Activated naive CD4-positive, alpha-beta T cell treated with anti-CD3 and anti-CD28 coated beads for 36 hours (primary cell): ENCODE data around the gene GID8. TPM values are rescaled to one million over a fixed set of nuclear protein-coding genes. Genes with fewer than 3 reads are reported as not detected.

Source experiments
- CTCF ChIA-PET: fragments of 350-600 bp; sonication (Branson Sonifier 250); formaldehyde crosslinking; loops from one replicate; lab custom pipeline; 2021; ENCODE audit warnings: antibody characterized with exemption; lab: Charles Lee
- DNase-seq: peaks from one replicate; pipeline ENCODE4 v3.0.0-alpha.2; 2020
- H3K27ac Mint-ChIP-seq: one replicate; pipeline ENCODE4 v1.8.0; 2021; ENCODE audit warnings: mild to moderate bottlenecking, mixed read lengths
- H3K27me3 Mint-ChIP-seq: one replicate; pipeline ENCODE4 v1.8.0; 2021; ENCODE audit warnings: low read depth, mixed read lengths
- H3K36me3 Mint-ChIP-seq: one replicate; pipeline ENCODE4 v1.8.0; 2021; ENCODE audit warnings: low read depth, mixed read lengths
- H3K4me1 Mint-ChIP-seq: one replicate; pipeline ENCODE4 v1.8.0; 2021; ENCODE audit warnings: low read depth, mixed read lengths
- H3K4me3 Mint-ChIP-seq: one replicate; pipeline ENCODE4 v1.8.0; 2021; ENCODE audit warnings: mild to moderate bottlenecking, moderate library complexity, mixed read lengths
- H3K9me3 Mint-ChIP-seq: one replicate; pipeline ENCODE4 v1.8.0; 2021; ENCODE audit warnings: mixed read lengths
- intact Hi-C: fragments of 100-400 bp; cut with micrococcal nuclease; formaldehyde crosslinking; loops from one replicate; pipeline ENCODE4 v1.15.1; 2023
- total RNA-seq, 2 experiments: library from RNA; stranded (reverse); gene quantifications; one replicate each; pipeline ENCODE4 v1.2.3, GENCODE V29; 2021

Gene GID8
- total RNA-seq, 2 experiments from 2014 or later, result 32.7 to 34.0 TPM

DNA sequence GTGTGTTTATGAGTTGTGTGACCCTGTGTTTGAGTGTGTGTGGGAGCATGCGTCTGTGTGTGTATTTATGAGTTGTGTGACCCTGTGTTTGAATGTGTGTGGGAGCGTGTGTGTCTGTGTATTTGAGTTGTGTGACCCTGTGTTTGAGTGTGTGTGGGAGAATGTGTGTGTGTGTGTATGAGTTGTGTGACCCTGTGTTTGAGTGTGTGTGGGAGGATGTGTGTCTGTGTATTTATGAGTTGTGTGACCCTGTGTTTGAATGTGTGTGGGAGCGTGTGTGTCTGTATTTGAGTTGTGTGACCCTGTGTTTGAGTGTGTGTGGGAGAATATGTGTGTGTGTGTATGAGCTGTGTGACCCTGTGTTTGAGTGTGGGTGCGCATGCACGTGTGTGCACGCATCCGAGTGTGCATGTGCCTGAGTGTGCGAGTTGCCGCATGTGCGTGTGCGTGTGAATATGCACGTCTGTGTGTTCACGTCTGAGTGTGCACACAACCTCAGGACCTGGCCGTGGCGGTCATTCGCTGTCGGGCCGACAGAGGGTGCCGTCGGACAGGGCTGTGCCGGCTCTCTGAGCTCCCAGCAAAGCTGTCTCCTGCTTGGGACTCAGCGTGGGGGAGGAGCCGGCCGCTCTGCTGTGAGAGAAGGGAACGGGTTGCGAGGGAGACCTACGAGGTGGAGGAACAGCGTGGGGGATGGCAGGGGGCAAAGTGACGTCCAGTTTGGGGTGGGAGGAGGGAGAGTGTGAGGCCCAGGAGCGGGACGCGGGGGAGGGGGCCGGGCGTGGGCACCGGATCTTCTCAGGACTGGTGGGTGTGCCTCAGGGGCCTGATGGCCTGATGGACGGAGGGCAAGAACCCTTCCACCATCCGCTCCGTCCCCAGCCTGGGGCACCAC lies 34.2 kb downstream of the GID8 start:
- DNase-seq, result peak; percentile 91
- intact Hi-C loops, result loop anchor here (1.0 to 2.0 kb wide), 3 partner anchors 37 to 207 kb away; no protein-coding TSS in a partner anchor
- H3K4me1 Mint-ChIP-seq, result peaks cover 9% of the 10 kb centered on the region
- CTCF ChIA-PET, result interaction anchor here (0.6 to 1.5 kb wide), 23 partner anchors 8 to 158 kb away, joined by 3 to 6 read pairs (median 4); no protein-coding TSS in a partner anchor
- H3K27me3 Mint-ChIP-seq, result peaks cover 29% of the 10 kb centered on the region
- no peak overlapping the region for H3K4me3 Mint-ChIP-seq
- no peaks in the 10 kb centered on the region for H3K36me3 Mint-ChIP-seq
- no peak overlapping the region for H3K27ac Mint-ChIP-seq
- no peaks in the 10 kb centered on the region for H3K9me3 Mint-ChIP-seq

- no peak for DNase-seq
- no peak overlapping the region for H3K4me3 Mint-ChIP-seq
- H3K27ac Mint-ChIP-seq, result no peak overlapping the region
- peaks cover 29% of the 10 kb centered on the region for H3K27me3 Mint-ChIP-seq
- intact Hi-C loops, result loop anchor here (1.0 to 2.0 kb wide), 3 partner anchors 36 to 206 kb away; no protein-coding TSS in a partner anchor
- CTCF ChIA-PET, result interaction anchor here (0.6 to 1.5 kb wide), 21 partner anchors 8 to 159 kb away, joined by 3 to 6 read pairs (median 4); no protein-coding TSS in a partner anchor
- H3K36me3 Mint-ChIP-seq, result no peaks in the 10 kb centered on the region
- peaks cover 18% of the 10 kb centered on the region for H3K4me1 Mint-ChIP-seq
- no peaks in the 10 kb centered on the region for H3K9me3 Mint-ChIP-seq
Measured at GRCh38 chr20:62972845-62973745, 35.1 kb downstream of the GID8 start.

GRCh38 chr20:62975251-62975760 lies 37.4 kb downstream of the GID8 start:
- H3K27ac Mint-ChIP-seq, result no peak overlapping the region
- no peaks in the 10 kb centered on the region for H3K36me3 Mint-ChIP-seq
- intact Hi-C loops, result no loop called here
- H3K4me1 Mint-ChIP-seq, result peaks cover 33% of the 10 kb centered on the region
- H3K27me3 Mint-ChIP-seq, result peaks cover 42% of the 10 kb centered on the region
- CTCF ChIA-PET, result interaction anchor here (0.7 to 1.9 kb wide), 3 partner anchors 34 to 493 kb away, joined by 3 to 6 read pairs (median 3); no protein-coding TSS in a partner anchor
- no peak for DNase-seq
- H3K9me3 Mint-ChIP-seq, result no peaks in the 10 kb centered on the region
- no peak overlapping the region for H3K4me3 Mint-ChIP-seq

DNA sequence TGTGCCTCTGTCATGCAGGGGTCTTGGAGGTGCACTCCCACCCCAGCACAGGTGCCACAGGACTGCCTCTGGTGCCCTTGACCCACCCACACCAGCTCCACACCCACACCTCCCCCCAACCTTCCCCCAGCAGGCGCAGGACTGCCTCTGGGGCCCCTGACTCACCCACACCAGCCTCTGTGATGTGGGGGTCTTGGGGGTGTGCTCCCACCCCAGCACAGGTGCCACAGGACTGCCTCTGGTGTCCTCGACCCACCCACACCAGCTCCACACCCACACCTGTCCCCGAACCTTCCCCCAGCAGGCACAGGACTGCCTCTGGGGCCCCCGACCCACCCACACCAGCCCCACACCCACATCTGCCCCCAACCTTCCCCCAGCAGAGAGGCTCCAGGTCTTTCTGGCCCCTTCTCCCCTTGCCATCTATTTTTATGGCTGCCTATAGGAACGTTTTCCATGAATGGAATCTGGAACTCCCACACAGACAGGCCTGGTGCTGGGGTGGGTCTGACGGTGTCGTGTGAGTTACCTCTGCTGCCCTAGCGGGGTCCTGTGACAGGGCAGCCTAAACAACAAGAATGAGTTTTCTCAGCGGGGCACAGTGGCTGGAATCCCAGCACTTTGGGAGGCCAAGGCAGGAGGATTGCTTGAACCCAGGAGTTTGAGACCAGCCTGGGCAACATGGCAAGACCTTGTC lies 38.0 kb downstream of the GID8 start:
- intact Hi-C loops, result no loop called here
- CTCF ChIA-PET, result interaction anchor here (0.7 to 1.9 kb wide), 2 partner anchors 33 to 494 kb away, joined by 3 to 6 read pairs; no protein-coding TSS in a partner anchor
- no peak overlapping the region for H3K4me3 Mint-ChIP-seq

GRCh38 chr20:62976886-62977285 lies 38.9 kb downstream of the GID8 start:
- Mint-ChIP-seq H3K27me3 (peaks cover 43% of the 10 kb centered on the region), H3K36me3 (no peaks in the 10 kb centered on the region), H3K4me3 (no peak overlapping the region), H3K9me3 (no peaks in the 10 kb centered on the region), H3K4me1 (peaks cover 42% of the 10 kb centered on the region), H3K27ac (no peak overlapping the region)
- intact Hi-C loops, result no loop called here
- no peak for DNase-seq
- CTCF ChIA-PET, result interaction anchor here (1.1 to 1.9 kb wide), 2 partner anchors 32 to 75 kb away, joined by 3 to 6 read pairs; no protein-coding TSS in a partner anchor

More for the DNA sequence above, 38.0 kb downstream of the GID8 start:
- no peaks in the 10 kb centered on the region for H3K36me3 Mint-ChIP-seq
- DNase-seq, result no peak
- H3K27ac Mint-ChIP-seq, result no peak overlapping the region
- H3K4me1 Mint-ChIP-seq, result peaks cover 39% of the 10 kb centered on the region
- no peaks in the 10 kb centered on the region for H3K9me3 Mint-ChIP-seq
- peaks cover 46% of the 10 kb centered on the region for H3K27me3 Mint-ChIP-seq

DNA sequence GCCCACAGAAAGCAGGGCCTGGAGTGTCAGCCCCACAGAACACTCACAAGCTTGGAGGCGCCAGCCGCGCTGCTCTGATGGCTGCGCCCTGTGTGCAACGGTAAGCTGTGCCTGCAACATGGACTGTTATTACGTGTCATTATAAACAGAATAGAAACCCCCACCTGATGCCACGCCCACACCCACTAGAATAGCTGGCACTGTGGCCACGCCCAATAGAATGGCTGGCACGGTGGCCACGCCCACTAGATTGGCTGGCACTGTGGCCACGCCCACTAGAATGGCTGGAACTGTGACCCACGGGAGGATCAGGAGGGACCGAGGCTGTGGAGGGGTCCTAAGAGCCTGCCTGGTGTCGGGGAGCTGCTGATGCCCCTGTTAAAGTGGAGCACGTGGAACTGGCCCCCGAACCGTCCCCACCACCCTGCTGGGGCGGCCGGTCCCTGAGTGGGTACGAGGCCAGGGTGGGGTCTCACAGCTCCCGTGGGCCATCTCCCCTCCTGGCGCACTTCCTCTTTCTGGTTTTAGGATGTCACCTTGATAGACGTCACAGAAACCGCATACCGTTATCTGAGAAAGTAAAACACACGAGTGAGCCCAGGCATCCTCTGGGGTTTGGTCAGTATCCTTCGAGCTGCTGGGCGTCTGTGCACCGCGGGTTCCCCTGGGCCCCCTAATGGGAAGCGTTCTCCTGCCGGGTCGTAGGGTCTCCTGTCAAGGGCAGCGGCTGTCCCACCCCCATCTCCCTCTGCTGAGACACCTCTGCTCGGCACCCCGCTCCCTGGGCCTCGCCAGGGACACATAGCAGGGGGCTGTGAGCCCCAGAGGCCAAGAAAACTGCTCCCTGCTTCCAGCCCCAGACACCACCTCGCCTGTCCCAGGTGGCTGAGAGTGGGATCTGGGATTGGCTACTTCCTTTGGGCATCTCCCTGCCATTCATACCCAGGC lies 39.9 kb downstream of the GID8 start:
- peak; percentile 87 for DNase-seq
- peaks cover 40% of the 10 kb centered on the region for H3K27me3 Mint-ChIP-seq
- no peak overlapping the region for H3K27ac Mint-ChIP-seq
- H3K36me3 Mint-ChIP-seq, result no peaks in the 10 kb centered on the region
- H3K4me1 Mint-ChIP-seq, result peaks cover 36% of the 10 kb centered on the region
- peak overlapping the region; percentile 45 for H3K4me3 Mint-ChIP-seq
- no peaks in the 10 kb centered on the region for H3K9me3 Mint-ChIP-seq
- CTCF ChIA-PET, result interaction anchor here (1.1 to 1.6 kb wide), 3 partner anchors 31 to 245 kb away, joined by 3 to 4 read pairs (median 3); no protein-coding TSS in a partner anchor
- intact Hi-C loops, result no loop called here

DNA sequence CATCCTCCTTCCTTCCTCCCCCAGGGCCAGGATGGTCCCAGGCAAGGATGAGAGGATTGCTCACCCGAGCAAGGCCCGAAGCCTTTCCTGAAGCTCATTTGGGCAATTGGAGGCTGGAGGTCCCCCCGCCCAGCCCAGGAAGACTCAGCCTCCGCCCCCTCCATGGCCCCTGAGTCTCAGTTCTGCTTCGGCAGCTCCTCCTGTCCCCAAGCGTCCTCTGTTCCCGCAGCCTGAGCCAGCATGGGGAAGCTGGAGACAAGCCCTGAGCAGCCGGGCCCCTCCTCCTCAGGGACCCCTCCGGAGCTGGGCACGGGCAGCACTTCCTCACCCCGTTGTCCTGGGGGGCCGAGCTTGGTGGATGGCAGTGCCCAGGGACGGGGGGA lies 40.6 kb downstream of the GID8 start:
- H3K9me3 Mint-ChIP-seq, result no peaks in the 10 kb centered on the region
- H3K36me3 Mint-ChIP-seq, result no peaks in the 10 kb centered on the region
- no peak for DNase-seq
- no peak overlapping the region for H3K27ac Mint-ChIP-seq
- CTCF ChIA-PET, result interaction anchor here (1.2 to 2.1 kb wide), 3 partner anchors 30 to 244 kb away, joined by 3 to 13 read pairs (median 4); no protein-coding TSS in a partner anchor
- H3K27me3 Mint-ChIP-seq, result peaks cover 36% of the 10 kb centered on the region
- intact Hi-C loops, result no loop called here
- peaks cover 37% of the 10 kb centered on the region for H3K4me1 Mint-ChIP-seq
- H3K4me3 Mint-ChIP-seq, result no peak overlapping the region

GRCh38 chr20:62979310-62979709 lies 41.4 kb downstream of the GID8 start:
- H3K9me3 Mint-ChIP-seq, result no peaks in the 10 kb centered on the region
- no peak overlapping the region for H3K27ac Mint-ChIP-seq
- H3K4me3 Mint-ChIP-seq, result no peak overlapping the region
- H3K27me3 Mint-ChIP-seq, result peaks cover 28% of the 10 kb centered on the region
- CTCF ChIA-PET, result interaction anchor here (1.6 to 2.1 kb wide), 2 partner anchors 30 to 243 kb away, joined by 4 to 13 read pairs; no protein-coding TSS in a partner anchor
- DNase-seq, result no peak
- peaks cover 36% of the 10 kb centered on the region for H3K4me1 Mint-ChIP-seq
- H3K36me3 Mint-ChIP-seq, result no peaks in the 10 kb centered on the region
- intact Hi-C loops, result no loop called here

DNA sequence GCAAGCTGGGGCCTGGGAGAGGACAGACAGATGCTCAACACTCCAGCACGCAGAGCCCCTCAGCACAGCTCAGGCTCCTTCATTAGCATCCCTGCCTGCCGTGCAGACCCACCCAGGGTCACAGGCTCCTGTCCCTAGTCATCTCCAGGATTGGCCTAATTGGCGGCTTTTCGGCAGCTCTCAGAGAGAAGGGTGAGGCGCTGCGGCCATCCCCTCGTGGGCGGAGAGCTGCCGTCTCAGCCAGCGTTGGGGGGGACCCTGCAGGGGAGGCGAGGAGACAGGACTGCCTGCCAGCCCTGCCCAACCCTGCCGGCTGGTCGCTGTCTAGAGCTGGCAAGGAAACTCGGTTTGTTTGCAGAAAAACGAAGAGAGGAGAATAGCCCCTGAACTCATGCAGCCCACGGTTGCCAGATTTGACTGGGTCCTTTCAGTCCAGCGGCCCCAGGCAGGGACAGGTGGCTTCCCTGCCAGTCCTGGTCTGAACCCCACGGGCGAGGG lies 42.0 kb downstream of the GID8 start:
- H3K27ac Mint-ChIP-seq, result no peak overlapping the region
- CTCF ChIA-PET, result interaction anchor here (1.4 to 2.1 kb wide), 3 partner anchors 7 to 243 kb away, joined by 4 to 13 read pairs (median 6); no protein-coding TSS in a partner anchor
- intact Hi-C loops, result no loop called here
- peaks cover 24% of the 10 kb centered on the region for H3K27me3 Mint-ChIP-seq
- H3K9me3 Mint-ChIP-seq, result no peaks in the 10 kb centered on the region
- H3K36me3 Mint-ChIP-seq, result no peaks in the 10 kb centered on the region
- no peak for DNase-seq
- peaks cover 36% of the 10 kb centered on the region for H3K4me1 Mint-ChIP-seq
- H3K4me3 Mint-ChIP-seq, result no peak overlapping the region

DNA sequence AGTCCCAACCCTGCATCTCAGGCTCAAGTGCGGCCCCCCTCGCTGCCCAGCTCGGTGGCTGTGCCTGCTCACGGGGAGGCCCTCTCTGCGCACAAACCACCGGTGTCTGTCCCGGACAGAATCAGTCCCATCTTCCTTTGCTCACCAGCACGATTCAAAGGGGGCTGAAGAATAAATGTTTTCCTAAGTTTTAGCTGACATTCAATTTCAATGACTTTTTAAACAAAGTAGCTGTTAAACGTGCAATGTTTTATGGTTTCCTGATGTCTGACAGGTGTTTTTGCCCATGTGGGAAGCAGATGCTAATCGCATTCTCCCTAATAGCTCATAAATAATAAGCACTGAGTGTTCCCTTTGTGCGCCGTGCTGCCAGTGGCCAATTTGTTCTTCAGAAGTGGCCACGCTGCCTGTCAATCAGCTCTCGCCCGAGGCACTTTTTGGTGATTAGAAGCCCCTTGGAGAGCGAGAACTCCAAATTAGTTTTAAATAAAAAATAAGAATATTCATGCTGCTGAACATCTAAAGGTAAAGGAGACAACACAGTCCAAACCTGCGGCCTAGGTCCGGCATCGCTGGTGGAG lies 42.5 kb downstream of the GID8 start:
- no peak overlapping the region for H3K27ac Mint-ChIP-seq
- no peaks in the 10 kb centered on the region for H3K36me3 Mint-ChIP-seq
- H3K4me1 Mint-ChIP-seq, result peaks cover 36% of the 10 kb centered on the region
- no peaks in the 10 kb centered on the region for H3K9me3 Mint-ChIP-seq
- CTCF ChIA-PET, result interaction anchor here (1.4 to 2.1 kb wide), 3 partner anchors 8 to 30 kb away, joined by 3 to 13 read pairs (median 6); no protein-coding TSS in a partner anchor
- no peak overlapping the region for H3K4me3 Mint-ChIP-seq
- no peak for DNase-seq
- peaks cover 23% of the 10 kb centered on the region for H3K27me3 Mint-ChIP-seq
- intact Hi-C loops, result no loop called here
